HepG2 (cell line): Measurements from ENCODE around the gene NSFL1C. TPM values are rescaled to one million over a fixed set of nuclear protein-coding genes. Genes with fewer than 3 reads are reported as not detected.

ENCODE experiments used
- ARID2 ChIP-seq: sonication (generic); formaldehyde crosslinking; IDR thresholded peaks from 2 replicates; pipeline ENCODE4 v1.8.1; 2022; ENCODE audit warnings: mild to moderate bottlenecking, missing genetic modification reagents, borderline replicate concordance
- CENPX ChIP-seq: sonication (generic); formaldehyde crosslinking; IDR thresholded peaks from 2 replicates; pipeline ENCODE4 v1.9.0; 2021; ENCODE audit warnings: mild to moderate bottlenecking, missing genetic modification reagents, moderate library complexity
- EED ChIP-seq: sonication (generic); formaldehyde crosslinking; IDR thresholded peaks from 2 replicates; pipeline ENCODE4 v1.5.0; 2020; ENCODE audit warnings: mild to moderate bottlenecking, missing genetic modification reagents
- FOXK2 ChIP-seq: fragments of 450-650 bp; IDR thresholded peaks from 2 replicates; pipeline ENCODE4 v1.6.1; 2016
- HBP1 ChIP-seq: IDR thresholded peaks from 2 replicates; pipeline ENCODE4 v1.6.1; 2016; ENCODE audit warnings: low read depth, control low read depth
- HNRNPLL ChIP-seq: fragments of 200-400 bp; formaldehyde crosslinking; IDR thresholded peaks from 2 replicates; pipeline ENCODE4 v1.6.1; 2017; ENCODE audit warnings: mild to moderate bottlenecking, low read depth, low read length; ENCODE audit not compliant: poor library complexity, severe bottlenecking
- JARID2 ChIP-seq: sonication (generic); formaldehyde crosslinking; IDR thresholded peaks from 2 replicates; pipeline ENCODE4 v1.8.1; 2023; ENCODE audit warnings: missing genetic modification reagents, inconsistent platforms; ENCODE audit not compliant: insufficient replicate concordance
- KMT2A ChIP-seq: sonication (generic); formaldehyde crosslinking; IDR thresholded peaks from 2 replicates; pipeline ENCODE4 v1.4.0; 2020; ENCODE audit warnings: missing genetic modification reagents
- LCORL ChIP-seq, 2 experiments: fragments of 450-650 bp in 1 of 2; sonication (generic) in 1 of 2; formaldehyde crosslinking in 1 of 2; IDR thresholded peaks; 2 replicates each; pipeline versions ENCODE4 v1.5.0 to v1.6.1; 2017 to 2020; ENCODE audit warnings: antibody characterized with exemption in 1 of 2, missing genetic modification reagents in 1 of 2
- PCBP1 ChIP-seq: fragments of 200-400 bp; formaldehyde crosslinking; IDR thresholded peaks from 2 replicates; pipeline ENCODE4 v1.6.1; 2017; ENCODE audit warnings: mild to moderate bottlenecking, low read depth, low read length, borderline replicate concordance
- POLR2A ChIP-seq, 2 experiments: IDR thresholded peaks; 2 replicates each; pipeline ENCODE4 v1.6.1; 2011; ENCODE audit warnings: low read depth in 2 of 2, low read length in 2 of 2, mild to moderate bottlenecking in 1 of 2, moderate library complexity in 1 of 2; ENCODE audit not compliant: insufficient read depth in 1 of 2
- REXO4 ChIP-seq: sonication (generic); formaldehyde crosslinking; IDR thresholded peaks from 2 replicates; pipeline ENCODE4 v1.8.0; 2022; ENCODE audit warnings: missing genetic modification reagents, mild to moderate bottlenecking, borderline replicate concordance
- SP4 ChIP-seq: sonication (generic); formaldehyde crosslinking; IDR thresholded peaks from 2 replicates; pipeline ENCODE4 v1.8.1; 2023; ENCODE audit warnings: mild to moderate bottlenecking, missing genetic modification reagents
- TBX2 ChIP-seq: sonication (generic); formaldehyde crosslinking; IDR thresholded peaks from 2 replicates; pipeline ENCODE4 v1.5.0; 2020; ENCODE audit warnings: missing genetic modification reagents, mild to moderate bottlenecking, borderline replicate concordance
- WIZ ChIP-seq: sonication (generic); formaldehyde crosslinking; IDR thresholded peaks from 2 replicates; pipeline ENCODE4 v1.5.1; 2020; ENCODE audit warnings: mild to moderate bottlenecking, missing genetic modification reagents
- ZNF232 ChIP-seq: sonication (generic); formaldehyde crosslinking; IDR thresholded peaks from 2 replicates; pipeline ENCODE4 v1.4.0; 2020; ENCODE audit warnings: missing genetic modification reagents, borderline replicate concordance
- ZNF446 ChIP-seq: sonication (generic); formaldehyde crosslinking; IDR thresholded peaks from 2 replicates; pipeline ENCODE4 v1.5.0; 2020; ENCODE audit warnings: mild to moderate bottlenecking, missing genetic modification reagents
- ZNF501 ChIP-seq: sonication (generic); formaldehyde crosslinking; IDR thresholded peaks from 2 replicates; pipeline ENCODE4 v1.5.1; 2020; ENCODE audit warnings: mild to moderate bottlenecking, moderate library complexity, missing genetic modification reagents
- ZNF841 ChIP-seq: sonication (generic); formaldehyde crosslinking; IDR thresholded peaks from 2 replicates; pipeline ENCODE4 v1.8.1; 2023; ENCODE audit warnings: missing genetic modification reagents, borderline replicate concordance
- polyA plus RNA-seq, 8 experiments: library from polyadenylated mRNA; depleted of rRNA in 3 of 8; stranded (reverse) in 7 of 8; unstranded in 1 of 8; fragments of >200 nt; fragmentation: Illumina TruSeq in 4 of 8; extraction: Trizol in 4 of 8; gene quantifications; 2 replicates each; pipeline versions ENCODE4 v1.2.1 to v1.2.3, GENCODE V29; 2011 to 2016; ENCODE audit warnings: low read depth in 4 of 8, missing spikeins in 1 of 8, mixed read lengths in 1 of 8; ENCODE audit not compliant: insufficient read depth in 1 of 8
- total RNA-seq, 5 experiments: library from RNA; depleted of rRNA; stranded (reverse); fragments of >200 nt; fragmentation: Illumina TruSeq; extraction: Trizol; gene quantifications; 2 replicates each; pipeline ENCODE4 v1.2.3, GENCODE V29; 2016; ENCODE audit warnings: low read depth in 1 of 5
- TF ChIP-seq, protein P1 (sequence below): sonication (generic); formaldehyde crosslinking; IDR thresholded peaks from 2 replicates; pipeline ENCODE4 v1.8.1; 2023; ENCODE audit warnings: mild to moderate bottlenecking, missing genetic modification reagents
- TF ChIP-seq, protein P2 (sequence below): IDR thresholded peaks from 2 replicates; pipeline ENCODE4 v1.6.1; 2018; ENCODE audit warnings: missing genetic modification reagents, mild to moderate bottlenecking, missing compliant biosample characterization
- TF ChIP-seq, protein P3 (sequence below): sonication (generic); formaldehyde crosslinking; IDR thresholded peaks from 2 replicates; pipeline ENCODE4 v1.4.0; 2020; ENCODE audit warnings: missing genetic modification reagents
- TF ChIP-seq, protein P4 (sequence below): sonication (generic); formaldehyde crosslinking; IDR thresholded peaks from 2 replicates; pipeline ENCODE4 v1.8.1; 2023; ENCODE audit warnings: missing genetic modification reagents, inconsistent platforms, borderline replicate concordance

NSFL1C gene
- total and polyA plus RNA-seq, 2 of the 13 experiments (the other 11 are each of a cell fraction or from before 2014, with no cell fraction given), result 22.9 to 62.7 TPM

GRCh38 chr20:1392693-1393506, 73.7 kb downstream of the NSFL1C start, which contains the start of gene FKBP1A (continued):
- TF ChIP-seq, protein P1, sequence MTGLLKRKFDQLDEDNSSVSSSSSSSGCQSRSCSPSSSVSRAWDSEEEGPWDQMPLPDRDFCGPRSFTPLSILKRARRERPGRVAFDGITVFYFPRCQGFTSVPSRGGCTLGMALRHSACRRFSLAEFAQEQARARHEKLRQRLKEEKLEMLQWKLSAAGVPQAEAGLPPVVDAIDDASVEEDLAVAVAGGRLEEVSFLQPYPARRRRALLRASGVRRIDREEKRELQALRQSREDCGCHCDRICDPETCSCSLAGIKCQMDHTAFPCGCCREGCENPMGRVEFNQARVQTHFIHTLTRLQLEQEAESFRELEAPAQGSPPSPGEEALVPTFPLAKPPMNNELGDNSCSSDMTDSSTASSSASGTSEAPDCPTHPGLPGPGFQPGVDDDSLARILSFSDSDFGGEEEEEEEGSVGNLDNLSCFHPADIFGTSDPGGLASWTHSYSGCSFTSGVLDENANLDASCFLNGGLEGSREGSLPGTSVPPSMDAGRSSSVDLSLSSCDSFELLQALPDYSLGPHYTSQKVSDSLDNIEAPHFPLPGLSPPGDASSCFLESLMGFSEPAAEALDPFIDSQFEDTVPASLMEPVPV (CRISPR knock-in tag), result no peak
- TF ChIP-seq REXO4, result no peak
- TF ChIP-seq ARID2 (CRISPR knock-in tag), result no peak
- no peak; the same call in 1 of the 2 replicates for TF ChIP-seq HBP1 (CRISPR knock-in tag)
- no peak for TF ChIP-seq LCORL (IDR thresholded peaks at IDR 0.05)
- TF ChIP-seq LCORL (CRISPR knock-in tag; IDR thresholded peaks at IDR 0.05), result peak; percentile 82
- TF ChIP-seq WIZ (CRISPR knock-in tag), result no peak; the same call in 1 of the 2 replicates
- no peak for TF ChIP-seq ZNF841 (CRISPR knock-in tag)
- TF ChIP-seq, protein P2, sequence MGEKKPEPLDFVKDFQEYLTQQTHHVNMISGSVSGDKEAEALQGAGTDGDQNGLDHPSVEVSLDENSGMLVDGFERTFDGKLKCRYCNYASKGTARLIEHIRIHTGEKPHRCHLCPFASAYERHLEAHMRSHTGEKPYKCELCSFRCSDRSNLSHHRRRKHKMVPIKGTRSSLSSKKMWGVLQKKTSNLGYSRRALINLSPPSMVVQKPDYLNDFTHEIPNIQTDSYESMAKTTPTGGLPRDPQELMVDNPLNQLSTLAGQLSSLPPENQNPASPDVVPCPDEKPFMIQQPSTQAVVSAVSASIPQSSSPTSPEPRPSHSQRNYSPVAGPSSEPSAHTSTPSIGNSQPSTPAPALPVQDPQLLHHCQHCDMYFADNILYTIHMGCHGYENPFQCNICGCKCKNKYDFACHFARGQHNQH (CRISPR knock-in tag), result peak; percentile 94
- peak; percentile 63 for TF ChIP-seq SP4 (CRISPR knock-in tag)
- peak; percentile 84 for TF ChIP-seq KMT2A
- TF ChIP-seq JARID2 (CRISPR knock-in tag), result no peak
- TF ChIP-seq, protein P3, sequence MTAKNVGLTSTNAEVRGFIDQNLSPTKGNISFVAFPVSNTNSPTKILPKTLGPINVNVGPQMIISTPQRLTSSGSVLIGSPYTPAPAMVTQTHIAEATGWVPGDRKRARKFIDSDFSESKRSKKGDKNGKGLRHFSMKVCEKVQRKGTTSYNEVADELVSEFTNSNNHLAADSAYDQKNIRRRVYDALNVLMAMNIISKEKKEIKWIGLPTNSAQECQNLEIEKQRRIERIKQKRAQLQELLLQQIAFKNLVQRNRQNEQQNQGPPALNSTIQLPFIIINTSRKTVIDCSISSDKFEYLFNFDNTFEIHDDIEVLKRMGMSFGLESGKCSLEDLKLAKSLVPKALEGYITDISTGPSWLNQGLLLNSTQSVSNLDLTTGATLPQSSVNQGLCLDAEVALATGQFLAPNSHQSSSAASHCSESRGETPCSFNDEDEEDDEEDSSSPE (CRISPR knock-in tag), result peak; percentile 78
- TF ChIP-seq HNRNPLL, result peak; percentile 92
- no peak for TF ChIP-seq FOXK2
- TF ChIP-seq ZNF501 (CRISPR knock-in tag), result peak; percentile 94
- TF ChIP-seq CENPX (CRISPR knock-in tag), result no peak
- no peak for TF ChIP-seq EED (CRISPR knock-in tag)
- peak; percentile 83 for TF ChIP-seq TBX2 (CRISPR knock-in tag)
- TF ChIP-seq PCBP1, result no peak
- TF ChIP-seq POLR2A (IDR thresholded peaks at IDR 0.05; ENCODE audit: insufficient read depth in 1 of 2, low read depth in 2 of 2, low read length in 2 of 2), result peak; percentile 69 to 98
- TF ChIP-seq, protein P4, sequence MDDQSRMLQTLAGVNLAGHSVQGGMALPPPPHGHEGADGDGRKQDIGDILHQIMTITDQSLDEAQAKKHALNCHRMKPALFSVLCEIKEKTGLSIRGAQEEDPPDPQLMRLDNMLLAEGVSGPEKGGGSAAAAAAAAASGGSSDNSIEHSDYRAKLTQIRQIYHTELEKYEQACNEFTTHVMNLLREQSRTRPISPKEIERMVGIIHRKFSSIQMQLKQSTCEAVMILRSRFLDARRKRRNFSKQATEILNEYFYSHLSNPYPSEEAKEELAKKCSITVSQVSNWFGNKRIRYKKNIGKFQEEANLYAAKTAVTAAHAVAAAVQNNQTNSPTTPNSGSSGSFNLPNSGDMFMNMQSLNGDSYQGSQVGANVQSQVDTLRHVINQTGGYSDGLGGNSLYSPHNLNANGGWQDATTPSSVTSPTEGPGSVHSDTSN (CRISPR knock-in tag), result 0 out of 2 replicates have a peak, but pooled peaks have one; percentile 70
- peak; percentile 94 for TF ChIP-seq ZNF446 (CRISPR knock-in tag)
- TF ChIP-seq ZNF232 (CRISPR knock-in tag), result no peak
